ENCODE results near the gene CELF4. TPM values are rescaled to one million over a fixed set of nuclear protein-coding genes. Genes with fewer than 3 reads are reported as not detected.
A peak's percentile ranks its signal among the peaks of the same experiment; 100 is the strongest.

The CELF4 gene
- total and polyA plus RNA-seq, 4 donors, result 0.24 to 3.0 (median 1.3) TPM

DNA sequence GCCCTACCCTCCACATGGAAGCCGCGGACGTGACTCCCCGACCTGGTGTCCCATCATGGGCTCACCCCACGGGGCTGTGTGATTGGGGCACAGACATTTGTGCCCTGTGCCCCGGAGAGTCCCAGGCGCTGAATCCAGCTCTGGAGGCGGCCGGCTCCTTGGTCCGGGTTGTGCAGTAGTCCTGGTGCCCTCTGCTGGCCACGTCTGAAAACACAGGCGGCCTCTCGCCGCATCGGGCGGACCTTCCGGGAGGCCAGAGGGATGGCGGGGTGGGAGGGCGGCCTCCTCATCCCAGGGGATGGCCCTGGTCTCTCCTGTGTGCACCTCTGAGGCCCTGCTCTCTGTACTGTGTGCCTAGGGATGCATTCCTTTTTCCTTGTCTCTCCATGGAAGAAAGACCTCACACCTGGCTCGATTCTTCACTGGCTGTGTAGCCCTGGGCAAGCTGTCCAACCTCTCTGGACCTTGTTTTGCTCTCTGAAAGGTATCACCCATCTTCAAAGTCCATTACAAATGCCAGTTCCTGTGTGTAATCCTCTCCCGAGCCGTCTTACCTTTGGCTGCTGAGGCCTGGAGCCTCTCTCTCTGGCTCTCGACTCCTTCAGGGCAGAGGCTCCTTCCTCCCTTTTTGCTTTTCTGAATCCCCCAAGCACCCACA lies 27.6 kb downstream of the CELF4 start:
- WGBS, 2 donors, result 15 to 16% methylated on average over 23 of the region's 23 CpGs
- Histone ChIP-seq H3K9ac (ENCODE audit: insufficient read depth in 1 of 2, low read length in 2 of 2) (no peak overlapping the region), H3K27me3 (ENCODE audit: control insufficient read depth in 3 of 3, insufficient read depth in 3 of 3, low read length in 2 of 3) (peaks cover 0 to 8% (median 6%) of the 10 kb centered on the region in 3 donors)

GRCh38 chr18:37536656-37537055 lies 28.9 kb downstream of the CELF4 start:
- no peak for TF ChIP-seq CTCF (IDR thresholded peaks at IDR 0.05; ENCODE audit: control extremely low read depth, extremely low read depth)
- Histone ChIP-seq H3K4me1 (ENCODE audit: control insufficient read depth in 5 of 5, insufficient read depth in 5 of 5, low read length in 5 of 5) (peaks cover 0 to 8% (median 0%) of the 10 kb centered on the region in 5 donors), H3K36me3 (ENCODE audit: control insufficient read depth in 4 of 4, insufficient read depth in 4 of 4, low read length in 4 of 4) (no peaks in the 10 kb centered on the region), H3K9ac (ENCODE audit: insufficient read depth in 1 of 2, low read length in 2 of 2) (no peak overlapping the region), H3K27me3 (ENCODE audit: control insufficient read depth in 3 of 3, insufficient read depth in 3 of 3, low read length in 2 of 3) (peaks cover 0 to 8% (median 8%) of the 10 kb centered on the region in 3 donors), H3K27ac (ENCODE audit: low read depth in 1 of 2, low read length in 1 of 2) (no peak overlapping the region), H3K9me3 (ENCODE audit: control insufficient read depth in 4 of 4, insufficient read depth in 3 of 4, low read length in 3 of 4) (peaks cover 0 to 3% (median 0%) of the 10 kb centered on the region in 4 donors), H3K4me3 (no peak overlapping the region)
- WGBS, 2 donors, result 77 to 84% methylated on average over 9 of the region's 9 CpGs
- DNase-seq (no peak), ATAC-seq (ENCODE audit: insufficient read depth, low FRiP score) (no peak)

More for the DNA sequence above, 27.6 kb downstream of the CELF4 start:
- H3K4me3 ChIP-seq, result no peak overlapping the region
- DNase-seq, result peak; percentile 77 to 87 (median 80)
- H3K4me1 ChIP-seq (ENCODE audit: control insufficient read depth in 5 of 5, insufficient read depth in 5 of 5, low read length in 5 of 5), result peaks cover 0 to 8% (median 0%) of the 10 kb centered on the region in 5 donors
- no peak overlapping the region for H3K27ac ChIP-seq (ENCODE audit: low read depth in 1 of 2, low read length in 1 of 2)
- peak; percentile 63 for ATAC-seq (ENCODE audit: insufficient read depth, low FRiP score)
- peak; percentile 64 for TF ChIP-seq CTCF (IDR thresholded peaks at IDR 0.05; ENCODE audit: control extremely low read depth, extremely low read depth)
- H3K9me3 ChIP-seq (ENCODE audit: control insufficient read depth in 4 of 4, insufficient read depth in 3 of 4, low read length in 3 of 4), result peaks cover 0 to 3% (median 0%) of the 10 kb centered on the region in 4 donors
- H3K36me3 ChIP-seq (ENCODE audit: control insufficient read depth in 4 of 4, insufficient read depth in 4 of 4, low read length in 4 of 4), result no peaks in the 10 kb centered on the region

DNA sequence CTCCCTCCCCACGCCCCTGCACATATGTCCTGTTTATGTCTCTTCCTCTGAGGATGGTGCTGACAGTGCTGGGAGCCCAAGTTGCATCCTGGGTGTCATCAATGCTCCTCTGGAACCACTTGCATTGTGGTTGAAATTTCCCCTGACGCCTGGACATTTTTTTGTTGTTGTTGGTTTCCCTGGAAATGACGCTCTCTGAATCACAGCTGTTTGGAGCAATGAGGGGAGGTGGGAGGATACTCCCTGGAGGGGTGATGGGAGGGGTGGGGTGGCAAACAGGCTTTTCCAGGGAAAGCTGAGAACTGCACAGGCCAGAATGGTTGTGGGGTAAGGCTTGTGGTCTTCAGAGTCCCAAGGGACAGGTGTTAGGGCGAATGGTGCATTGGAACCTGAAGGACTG lies 29.6 kb downstream of the CELF4 start:
- Histone ChIP-seq H3K9me3 (ENCODE audit: control insufficient read depth in 4 of 4, insufficient read depth in 3 of 4, low read length in 3 of 4) (peaks cover 0 to 3% (median 0%) of the 10 kb centered on the region in 4 donors), H3K36me3 (ENCODE audit: control insufficient read depth in 4 of 4, insufficient read depth in 4 of 4, low read length in 4 of 4) (no peaks in the 10 kb centered on the region), H3K9ac (ENCODE audit: insufficient read depth in 1 of 2, low read length in 2 of 2) (no peak overlapping the region), H3K27me3 (ENCODE audit: control insufficient read depth in 3 of 3, insufficient read depth in 3 of 3, low read length in 2 of 3) (peaks cover 0 to 8% (median 8%) of the 10 kb centered on the region in 3 donors), H3K27ac (ENCODE audit: low read depth in 1 of 2, low read length in 1 of 2) (no peak overlapping the region), H3K4me3 (no peak overlapping the region), H3K4me1 (ENCODE audit: control insufficient read depth in 5 of 5, insufficient read depth in 5 of 5, low read length in 5 of 5) (peaks cover 0 to 8% (median 0%) of the 10 kb centered on the region in 5 donors)
- WGBS, 2 donors, result 61 to 84% methylated on average over 4 of the region's 4 CpGs
- ATAC-seq (ENCODE audit: insufficient read depth, low FRiP score) (no peak), DNase-seq (peak; percentile 38 to 61 (median 49))
- no peak for TF ChIP-seq CTCF (IDR thresholded peaks at IDR 0.05; ENCODE audit: control extremely low read depth, extremely low read depth)
